HepG2 (cell line): ENCODE measurements around the gene EEF1E1. TPM values are rescaled to one million over a fixed set of nuclear protein-coding genes. Genes with fewer than 3 reads are reported as not detected.

Experiments used
- ATAC-seq: fragments of 200-7000 bp; cut with Tn5 transposase; 3 replicates; pipeline ENCODE4 v1.9.1; 2020; ENCODE audit warnings: mild to moderate bottlenecking, moderate library complexity
- BruUV-seq: library from RNA; stranded (reverse); fragments of 400-500 nt; replicated peaks from 2 replicates; lab custom pipeline; 2021; lab: Mats Ljungman, UMichigan
- CTCF ChIA-PET: fragments of 300-600 bp; formaldehyde crosslinking; extraction: SDS; loops from one replicate; lab custom pipeline; 2021; ENCODE audit warnings: low total read pairs, inconsistent platforms, low intra/inter-chr PET ratio; lab: Yijun Ruan, JAX
- POLR2A ChIA-PET: fragments of 350-600 bp; sonication (Branson Sonifier 250); formaldehyde crosslinking; loops from one replicate; lab custom pipeline; 2020; ENCODE audit warnings: antibody characterized with exemption, inconsistent platforms; lab: Yijun Ruan, JAX
- DNase-seq: peaks from one replicate; pipeline ENCODE4 v3.0.0-alpha.2; 2015; ENCODE audit warnings: low spot score
- FAIRE-seq: peaks from 3 replicates; lab custom pipeline; 2011; peaks lifted over from hg19 to GRCh38; lab: Jason Lieb, UNC
- H2AFZ ChIP-seq: one replicate; pipeline ENCODE4 v1.6.1; 2011; ENCODE audit warnings: low read length, inconsistent platforms
- H3K27ac ChIP-seq: fragments of 300-600 bp; 3 replicates; pipeline ENCODE4 v1.8.0; 2011; ENCODE audit warnings: mixed run types, mild to moderate bottlenecking, mixed read lengths, low read length, inconsistent platforms; ENCODE audit not compliant: insufficient read depth; ENCODE audit errors: extremely low read length
- H3K27me3 ChIP-seq, 2 experiments: fragments of 200-600 bp in 1 of 2; 2 replicates in 1 of 2; 3 replicates in 1 of 2; pipeline versions ENCODE4 v1.6.0 to v1.8.0; 2011; ENCODE audit warnings: low read length in 2 of 2, mild to moderate bottlenecking in 2 of 2, moderate library complexity in 2 of 2, inconsistent platforms in 1 of 2; ENCODE audit not compliant: insufficient read depth in 2 of 2, control insufficient read depth in 1 of 2
- H3K36me3 ChIP-seq, 2 experiments: fragments of 200-600 bp in 1 of 2; replicated peaks in 1 of 2; 2 replicates in 1 of 2; 3 replicates in 1 of 2; pipeline versions ENCODE4 v1.5.1 to v1.8.0; 2011; ENCODE audit warnings: low read length in 2 of 2, inconsistent platforms in 1 of 2; ENCODE audit not compliant: insufficient read depth in 2 of 2, control insufficient read depth in 1 of 2
- H3K4me1 ChIP-seq: 2 replicates; pipeline ENCODE4 v1.5.1; 2012; ENCODE audit warnings: low read length, inconsistent platforms; ENCODE audit not compliant: insufficient read depth
- H3K4me2 ChIP-seq: 2 replicates; pipeline ENCODE4 v1.6.0; 2011; ENCODE audit warnings: low read depth, low read length, inconsistent platforms
- H3K4me3 ChIP-seq, 3 experiments: fragments of 200-600 bp in 1 of 3; sonication (generic), shearing (Covaris generic) in 1 of 3; replicated peaks in 1 of 3; 2 replicates each; pipeline ENCODE4 v1.5.1; 2011 to 2016; ENCODE audit warnings: low read length in 3 of 3, inconsistent platforms in 2 of 3, low read depth in 2 of 3, mild to moderate bottlenecking in 2 of 3, control low read depth in 1 of 3, mixed read lengths in 1 of 3; ENCODE audit not compliant: insufficient read depth in 1 of 3
- H3K79me2 ChIP-seq: one replicate; pipeline ENCODE4 v1.6.1; 2011; ENCODE audit warnings: low read length, inconsistent platforms; ENCODE audit not compliant: insufficient read depth
- H3K9ac ChIP-seq: 2 replicates; pipeline ENCODE4 v1.6.0; 2011; ENCODE audit warnings: mild to moderate bottlenecking, low read depth, low read length, inconsistent platforms; ENCODE audit not compliant: insufficient read depth
- H3K9me3 ChIP-seq: 2 replicates; pipeline ENCODE4 v1.5.1; 2012; ENCODE audit warnings: mild to moderate bottlenecking, low read length
- H4K20me1 ChIP-seq: 2 replicates; pipeline ENCODE4 v1.6.0; 2011; ENCODE audit warnings: inconsistent platforms, mild to moderate bottlenecking, low read length, moderate library complexity; ENCODE audit not compliant: insufficient read depth
- FOXO4 ChIP-seq: sonication (generic); formaldehyde crosslinking; conservative IDR thresholded peaks from 2 replicates; pipeline ENCODE4 v1.8.1; 2023; ENCODE audit warnings: missing genetic modification reagents
- HNF1A ChIP-seq, 2 experiments: sonication (generic) in 1 of 2; formaldehyde crosslinking in 1 of 2; IDR thresholded peaks; 2 replicates each; pipeline versions ENCODE4 v1.4.0 to v1.6.1; 2016 to 2020; ENCODE audit warnings: borderline replicate concordance in 1 of 2, low read depth in 1 of 2, mild to moderate bottlenecking in 1 of 2, missing genetic modification reagents in 1 of 2
- WGBS: methylation state at CpG from one replicate; pipeline ENCODE4 v1.1.6; 2017; ENCODE audit warnings: low lambda C conversion rate; 5-methylcytosine and 5-hydroxymethylcytosine counted together
- in situ Hi-C: cut with HindIII; loops from 2 replicates; pipeline ENCODE4 v1.10.0; 2017; ENCODE audit warnings: low pct_unique_long_range_greater_than_20kb; ENCODE audit not compliant: extremely low pct_ligation_motif_present
- intact Hi-C: fragments of 100-400 bp; cut with micrococcal nuclease; formaldehyde crosslinking; loops from one replicate; pipeline ENCODE4 v1.10.0; 2022; ENCODE audit not compliant: unreplicated experiment
- polyA plus RNA-seq, 8 experiments: library from polyadenylated mRNA; depleted of rRNA in 3 of 8; stranded (reverse) in 7 of 8; unstranded in 1 of 8; fragments of >200 nt; fragmentation: Illumina TruSeq in 4 of 8; extraction: Trizol in 4 of 8; gene quantifications; 2 replicates each; pipeline versions ENCODE4 v1.2.1 to v1.2.3, GENCODE V29; 2011 to 2016; ENCODE audit warnings: low read depth in 4 of 8, missing spikeins in 1 of 8, mixed read lengths in 1 of 8; ENCODE audit not compliant: insufficient read depth in 1 of 8
- total RNA-seq, 5 experiments: library from RNA; depleted of rRNA; stranded (reverse); fragments of >200 nt; fragmentation: Illumina TruSeq; extraction: Trizol; gene quantifications; 2 replicates each; pipeline ENCODE4 v1.2.3, GENCODE V29; 2016; ENCODE audit warnings: low read depth in 1 of 5

EEF1E1 gene
- total and polyA plus RNA-seq, 2 of the 13 experiments (the other 11 are each of a cell fraction or from before 2014, with no cell fraction given), result 128 to 188 TPM

- WGBS, result 96% methylated on average over 2 of the region's 2 CpGs
- POLR2A ChIA-PET, result interaction anchor here (1.0 to 1.1 kb wide), 2 partner anchors 13 to 24 kb away, joined by 3 to 7 read pairs; partner anchors contain the start of gene EEF1E1
- H3K79me2 ChIP-seq, result peaks cover 9% of the 10 kb centered on the region
- H3K4me2 ChIP-seq, result no peak overlapping the region
- FAIRE-seq, result no peak
- no peak overlapping the region for H2AFZ ChIP-seq
- in situ Hi-C loops, result no loop called here
- H3K9ac ChIP-seq, result no peak overlapping the region
- H3K27ac ChIP-seq, result no peak overlapping the region
- CTCF ChIA-PET, result no interaction called here
- ATAC-seq, result no peak
- no TSS peak for BruUV-seq
- peaks cover 26% of the 10 kb centered on the region for H3K4me1 ChIP-seq
- H3K27me3 ChIP-seq, result no peaks in the 10 kb centered on the region
- no peaks in the 10 kb centered on the region for H3K9me3 ChIP-seq
- no peaks in the 10 kb centered on the region for H4K20me1 ChIP-seq
- intact Hi-C loops, result no loop called here
- DNase-seq, result no peak
- H3K4me3 ChIP-seq, result no peak overlapping the region
- H3K36me3 ChIP-seq, result peaks cover 24 to 62% of the 10 kb centered on the region in 2 experiments
- 0 out of 2 replicates have a peak, but pooled peaks have one; percentile 41 for TF ChIP-seq FOXO4
- TF ChIP-seq HNF1A (IDR thresholded peaks at IDR 0.05; ENCODE audit: low read depth), result no peak
- TF ChIP-seq HNF1A (CRISPR knock-in tag; IDR thresholded peaks at IDR 0.05; ENCODE audit: borderline replicate concordance), result no peak
- TF ChIP-seq, all 625 proteins: peak for 1
Observed at GRCh38 chr6:8088886-8089285, 13.5 kb downstream of the EEF1E1 start.
